8988T (cell line): ENCODE data around the gene INPP4B.

ENCODE experiments used
- DNase-seq: peaks from one replicate; pipeline ENCODE4 v3.0.0; 2011

Gene INPP4B

DNA sequence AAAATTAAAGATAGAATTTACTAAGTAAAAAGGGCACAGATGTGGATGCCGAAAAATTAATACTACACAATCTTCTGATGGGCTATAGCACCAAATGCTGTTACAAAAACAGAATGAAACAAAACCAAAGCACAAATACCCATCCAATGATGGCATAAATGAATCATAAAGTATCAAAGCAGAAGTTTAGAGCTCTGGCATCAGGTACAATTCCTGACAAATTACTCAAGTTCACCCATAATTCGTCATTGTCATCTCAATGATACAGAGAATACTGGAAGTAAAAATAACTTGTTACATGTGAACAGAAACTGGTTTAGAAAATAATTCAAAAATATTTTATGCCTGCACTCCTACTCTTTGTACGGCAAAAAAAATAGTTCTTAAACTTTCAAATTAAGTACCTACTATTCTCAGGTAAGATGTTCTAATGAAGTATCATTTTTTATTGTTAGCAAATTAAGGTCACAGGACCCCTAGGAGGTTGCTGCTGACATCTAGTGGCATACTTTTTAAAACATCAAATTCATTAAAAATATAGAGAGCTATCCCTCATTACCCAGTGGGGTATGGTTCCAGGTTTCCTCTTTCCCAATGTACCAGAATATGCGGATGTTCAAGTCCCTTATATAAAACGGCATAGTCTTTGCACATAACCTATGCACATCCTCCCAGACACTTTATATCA lies 126.1 kb downstream of the INPP4B start:
- no peak for DNase-seq

DNA sequence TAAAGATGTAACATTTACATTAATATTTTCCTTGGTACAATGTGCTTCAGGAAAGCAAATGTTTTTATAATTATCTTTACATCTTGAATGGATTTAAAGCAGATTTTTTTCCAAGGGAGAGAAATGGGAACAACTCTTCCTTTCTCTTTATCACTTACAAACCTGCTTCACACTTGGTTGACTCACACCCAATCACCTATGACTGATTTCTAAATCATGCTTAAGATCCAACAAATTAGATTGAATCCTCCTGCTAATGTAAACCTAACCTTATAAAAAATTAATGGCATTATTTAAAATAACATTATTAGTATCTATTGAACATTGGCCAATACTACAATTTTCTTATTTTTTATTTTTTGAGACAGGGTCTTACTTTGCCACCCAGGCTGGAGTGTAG lies 127.1 kb downstream of the INPP4B start:
- no peak for DNase-seq

DNA sequence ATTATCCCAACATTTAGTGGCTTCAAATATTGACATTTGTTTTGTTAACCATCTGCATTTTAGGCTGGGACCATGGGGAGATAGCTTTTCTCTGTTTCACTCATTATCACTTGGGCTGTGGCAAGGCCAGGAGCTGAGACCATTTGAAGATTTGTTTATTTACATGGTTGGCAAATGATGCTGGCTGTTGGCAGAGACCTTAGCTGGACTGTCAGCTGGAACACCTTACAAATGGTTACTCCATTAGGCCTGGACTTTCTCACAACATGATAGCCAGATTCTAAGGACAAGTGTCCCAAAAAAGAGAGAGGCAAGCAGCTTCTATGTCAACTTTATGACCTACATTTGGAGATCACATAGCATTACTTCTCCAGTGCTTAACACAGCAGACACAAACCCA lies 130.4 kb downstream of the INPP4B start:
- DNase-seq = no peak

DNA sequence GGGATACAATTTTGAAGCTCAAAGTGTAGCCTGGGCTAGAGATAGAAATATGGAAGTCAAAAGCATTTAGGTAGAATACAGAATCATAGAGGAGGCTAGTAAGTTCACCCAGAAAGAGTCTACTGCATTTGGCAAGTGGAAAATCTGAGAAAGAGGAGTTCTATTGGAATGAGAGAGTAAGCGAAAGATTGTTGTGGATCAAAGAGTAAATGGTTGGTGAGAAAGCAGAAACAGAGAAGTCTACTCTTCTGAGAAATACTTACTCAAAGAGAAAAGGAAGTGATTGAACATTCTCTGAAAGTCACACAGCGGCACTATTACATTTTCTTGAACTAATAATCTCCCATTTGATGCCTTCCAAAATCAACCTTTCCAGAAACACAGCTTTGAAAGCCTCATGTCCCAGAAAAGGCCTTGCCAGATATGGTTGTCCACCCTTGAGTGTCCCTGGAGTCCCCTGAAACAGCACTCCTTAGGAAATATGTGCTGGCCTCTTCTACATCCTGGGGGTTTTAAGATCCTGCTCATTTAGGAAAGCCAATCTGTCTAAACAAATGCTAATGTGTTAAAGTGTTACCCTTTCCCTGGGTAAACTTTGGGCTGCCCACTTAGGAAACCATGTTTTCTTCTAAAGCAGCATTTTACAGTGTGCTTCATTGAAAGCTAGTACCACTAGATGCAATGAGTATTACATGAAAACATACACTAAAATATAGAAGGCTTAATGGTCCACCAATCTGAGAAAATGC lies 132.6 kb downstream of the INPP4B start:
- no peak for DNase-seq

DNA sequence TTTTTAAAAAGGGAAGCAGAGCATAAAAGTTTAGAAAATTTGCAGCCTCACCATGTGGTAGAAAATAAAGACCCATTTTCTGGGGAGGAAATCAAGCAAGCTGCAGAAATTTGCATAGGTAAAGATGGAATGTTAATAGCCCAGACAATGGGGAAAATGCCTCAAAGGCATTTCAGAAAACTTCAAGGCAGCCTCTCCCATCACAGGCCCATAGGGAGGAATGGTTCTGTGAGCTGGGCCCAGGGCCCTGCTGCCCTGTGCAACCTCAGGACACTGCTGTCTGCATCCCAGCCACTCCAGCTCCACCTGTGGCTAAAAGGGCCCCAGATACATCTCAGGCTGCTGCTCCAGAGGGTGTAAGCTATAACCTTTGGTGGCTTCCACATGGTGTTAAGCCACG lies 137.9 kb downstream of the INPP4B start:
- DNase-seq = no peak

DNA sequence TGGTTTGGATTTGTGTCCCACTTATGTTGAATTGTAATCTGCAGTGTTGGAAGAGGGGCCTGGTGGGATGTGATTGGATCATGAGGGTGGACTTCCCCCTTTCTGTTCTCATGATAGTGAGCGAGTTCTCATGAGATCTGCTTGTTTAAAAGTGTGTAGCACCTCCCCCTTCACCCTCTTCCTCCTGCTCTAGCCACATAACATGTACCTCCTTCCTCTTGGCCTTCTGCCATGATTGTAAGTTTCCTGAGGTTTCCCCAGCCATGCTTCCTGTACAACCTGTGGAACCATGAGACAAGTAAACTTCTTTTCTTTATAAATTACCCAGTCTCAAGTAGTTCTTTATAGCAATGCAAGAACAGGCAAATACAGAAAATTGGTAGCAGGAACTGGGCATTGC lies 138.7 kb downstream of the INPP4B start:
- no peak for DNase-seq

DNA sequence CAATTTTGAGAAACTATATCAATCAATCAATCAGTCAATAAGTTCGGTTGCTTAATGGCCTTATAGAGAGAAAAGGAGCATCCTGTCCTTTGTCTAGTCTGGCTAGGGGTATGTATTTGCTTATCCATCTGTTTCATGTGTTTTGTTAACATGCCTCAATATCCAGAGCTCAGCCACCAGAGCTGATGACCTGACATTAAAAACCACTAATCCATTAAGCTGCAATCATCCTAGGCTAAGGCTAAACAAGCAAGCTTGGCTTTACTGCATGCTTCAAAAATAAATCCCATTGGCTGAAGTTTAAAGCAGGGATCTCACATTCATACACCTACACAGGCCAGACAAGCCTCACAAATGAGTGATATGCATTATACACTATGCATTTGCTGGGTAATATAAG lies 139.7 kb downstream of the INPP4B start:
- DNase-seq = no peak

DNA sequence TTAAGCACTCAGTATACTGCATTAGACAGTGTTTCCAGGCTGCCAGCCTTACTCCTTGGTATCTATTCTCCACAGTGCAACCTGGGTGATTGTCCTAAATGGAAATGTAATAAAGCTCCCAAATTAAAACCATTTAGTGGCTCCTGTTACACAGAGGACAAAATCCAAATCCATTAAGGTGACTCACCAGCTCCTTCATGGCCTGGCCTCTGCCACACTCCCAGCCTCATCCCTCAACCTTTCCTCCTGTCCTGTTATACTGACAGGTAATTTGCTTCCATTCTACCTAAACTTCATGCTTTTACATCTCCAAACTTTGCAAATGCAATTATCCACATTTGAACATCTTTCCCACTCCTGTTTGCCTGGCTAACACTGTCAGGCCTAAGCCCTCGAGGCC lies 140.3 kb downstream of the INPP4B start:
- no peak for DNase-seq

DNA sequence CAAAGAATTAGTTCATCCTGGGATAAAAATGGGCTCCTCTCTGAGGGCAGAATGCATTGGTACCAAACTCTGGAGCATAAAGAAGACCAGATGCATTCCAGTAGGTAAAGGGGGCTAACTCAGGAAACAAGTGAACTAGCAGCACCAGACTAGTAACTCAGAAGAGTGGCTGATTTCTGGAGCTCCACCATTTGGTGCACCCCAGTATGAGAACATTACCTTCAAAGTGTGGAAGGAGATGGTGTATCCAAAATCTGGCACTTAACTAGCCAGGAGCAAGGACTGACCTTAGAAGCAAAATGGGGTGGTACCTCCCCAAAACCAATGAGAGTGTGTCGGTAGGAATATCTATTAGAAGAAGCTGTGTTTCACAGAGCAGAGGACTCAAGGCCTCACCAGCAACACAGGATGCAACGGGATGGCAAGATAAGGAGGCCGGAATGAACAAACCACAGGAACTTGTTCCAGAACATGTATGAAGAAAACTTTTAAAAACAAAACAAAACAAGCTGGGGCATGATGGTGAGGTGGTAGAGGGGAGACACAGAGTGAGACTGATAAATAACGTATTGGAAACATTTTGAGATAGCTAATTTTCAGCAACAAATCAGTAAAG lies 142.3 kb downstream of the INPP4B start:
- DNase-seq = no peak

DNA sequence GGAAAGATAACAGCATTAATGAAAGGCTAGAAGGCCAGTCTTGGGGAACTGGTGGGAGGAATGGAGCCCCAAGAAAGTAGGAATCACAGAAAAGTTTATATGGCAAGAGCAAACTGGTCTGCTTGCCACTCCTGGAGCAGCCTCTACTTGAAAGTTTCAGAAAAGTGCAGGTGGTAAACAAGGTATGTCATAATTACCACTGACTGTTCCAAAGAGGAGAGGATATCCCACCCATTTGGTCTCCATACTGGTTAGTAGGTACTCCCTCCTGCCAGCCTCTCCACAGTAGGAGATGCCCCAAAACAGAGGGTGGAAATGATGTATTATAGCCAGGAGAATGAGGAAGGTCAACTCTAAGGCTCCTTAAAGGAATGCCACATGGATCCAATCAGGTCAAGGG lies 145.1 kb downstream of the INPP4B start:
- DNase-seq = no peak

DNA sequence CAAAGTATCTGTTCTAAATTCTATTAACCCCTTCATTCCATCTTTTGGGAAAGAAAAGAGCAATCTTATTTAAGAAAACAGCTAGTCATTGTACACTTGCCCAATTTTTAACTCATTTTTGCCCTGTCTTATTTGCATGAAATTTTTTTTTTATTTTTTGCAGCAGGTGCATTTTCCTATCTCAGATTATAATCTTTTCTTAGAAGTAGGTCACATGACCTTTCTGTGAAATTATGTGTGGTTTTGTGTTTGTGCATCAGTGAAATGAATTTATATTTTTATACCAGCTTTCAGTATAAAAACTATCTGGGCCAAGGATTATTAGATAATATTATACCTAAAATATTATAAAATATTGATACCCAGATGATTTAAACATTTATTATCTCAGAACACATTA lies 145.6 kb downstream of the INPP4B start:
- DNase-seq = no peak

DNA sequence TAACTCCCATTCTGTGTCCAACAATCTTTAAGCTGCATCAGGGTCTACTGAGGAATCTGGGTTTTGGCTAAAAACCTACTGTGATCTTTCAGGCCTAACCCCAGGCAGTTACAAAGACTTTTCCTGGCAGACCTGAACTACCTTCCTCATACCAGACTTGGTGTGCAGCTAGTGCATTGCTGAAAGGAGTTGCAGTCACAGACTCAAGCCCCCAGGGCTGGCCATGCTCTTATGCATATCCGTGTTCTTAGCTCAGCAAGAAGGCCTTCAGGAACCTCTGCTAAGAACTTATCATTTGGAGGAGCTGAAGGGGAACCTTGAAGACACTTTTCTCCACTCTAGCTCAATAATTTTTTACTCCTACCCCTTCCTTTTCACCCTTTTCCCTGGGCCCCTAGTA lies 147.5 kb downstream of the INPP4B start:
- DNase-seq = no peak

DNA sequence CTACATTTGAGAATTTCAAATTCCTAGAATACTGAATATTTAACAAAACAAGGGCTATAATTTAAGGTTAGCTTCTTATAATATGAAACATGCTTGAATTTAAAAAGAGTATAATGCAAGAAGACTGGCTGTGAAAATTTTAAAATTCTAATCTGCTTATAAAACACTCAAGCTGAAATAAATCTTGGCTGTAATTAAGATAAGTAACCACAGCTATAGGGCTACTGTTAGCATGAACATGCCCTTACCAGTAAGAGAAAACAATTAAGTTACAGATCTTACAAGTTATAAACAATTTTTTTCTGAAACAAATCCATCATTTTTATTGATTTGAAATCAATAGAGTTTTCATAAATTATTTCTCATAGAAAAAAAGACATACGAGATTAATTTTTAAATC lies 148.2 kb downstream of the INPP4B start:
- DNase-seq = no peak

DNA sequence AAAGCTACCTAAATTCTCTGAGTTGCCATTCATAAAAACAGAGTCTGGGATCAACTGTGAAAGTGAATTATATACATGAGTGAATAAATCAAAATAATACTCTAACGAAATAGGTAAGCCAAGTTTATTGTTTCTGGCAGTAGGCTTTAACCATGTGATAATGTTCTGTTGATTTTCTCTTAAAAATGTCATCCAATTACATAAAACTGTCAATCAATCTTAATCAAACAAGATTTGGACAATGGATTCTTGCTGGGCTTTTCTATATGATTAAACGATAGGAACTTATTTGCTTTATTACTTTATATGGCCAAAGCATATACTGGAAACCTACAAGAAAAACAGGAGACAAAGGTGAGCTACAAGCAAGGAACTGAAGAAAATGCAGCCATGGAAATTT lies 148.8 kb downstream of the INPP4B start:
- no peak for DNase-seq

DNA sequence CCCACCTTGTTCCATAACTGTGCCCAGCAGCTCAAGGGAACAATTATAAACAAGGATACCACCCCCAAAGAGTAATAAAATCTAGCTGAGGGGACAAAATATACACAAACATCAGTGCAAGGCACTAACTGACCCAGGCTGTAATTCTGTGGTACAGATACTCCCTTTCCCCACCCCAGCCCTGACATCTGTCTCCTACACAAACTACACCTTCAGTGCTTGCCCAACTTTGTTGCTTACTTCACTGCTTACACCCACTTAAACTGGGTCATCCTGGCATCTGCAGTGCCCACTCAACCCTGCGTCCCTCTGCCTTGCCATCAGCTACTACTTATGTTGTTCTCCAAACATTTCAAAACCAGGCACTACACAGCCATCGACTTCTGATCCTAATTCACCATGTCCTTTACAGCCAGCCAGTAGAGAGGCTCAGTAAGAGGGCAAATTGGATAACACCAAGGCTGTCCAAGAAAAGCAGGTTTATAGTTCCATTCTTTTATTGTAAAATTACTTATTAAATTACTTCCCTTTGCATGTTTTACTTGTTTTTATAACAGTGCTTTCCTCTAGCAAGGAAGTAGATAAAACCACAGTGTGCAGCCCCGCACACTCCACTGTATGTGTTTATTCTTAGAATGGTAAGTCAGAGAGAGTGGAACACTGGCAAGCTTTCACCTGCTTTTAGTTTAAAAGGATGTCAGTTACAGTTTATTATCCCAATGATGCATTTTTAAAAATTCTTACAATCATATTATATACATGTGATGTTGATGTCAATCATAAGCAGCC lies 149.6 kb downstream of the INPP4B start:
- no peak for DNase-seq

DNA sequence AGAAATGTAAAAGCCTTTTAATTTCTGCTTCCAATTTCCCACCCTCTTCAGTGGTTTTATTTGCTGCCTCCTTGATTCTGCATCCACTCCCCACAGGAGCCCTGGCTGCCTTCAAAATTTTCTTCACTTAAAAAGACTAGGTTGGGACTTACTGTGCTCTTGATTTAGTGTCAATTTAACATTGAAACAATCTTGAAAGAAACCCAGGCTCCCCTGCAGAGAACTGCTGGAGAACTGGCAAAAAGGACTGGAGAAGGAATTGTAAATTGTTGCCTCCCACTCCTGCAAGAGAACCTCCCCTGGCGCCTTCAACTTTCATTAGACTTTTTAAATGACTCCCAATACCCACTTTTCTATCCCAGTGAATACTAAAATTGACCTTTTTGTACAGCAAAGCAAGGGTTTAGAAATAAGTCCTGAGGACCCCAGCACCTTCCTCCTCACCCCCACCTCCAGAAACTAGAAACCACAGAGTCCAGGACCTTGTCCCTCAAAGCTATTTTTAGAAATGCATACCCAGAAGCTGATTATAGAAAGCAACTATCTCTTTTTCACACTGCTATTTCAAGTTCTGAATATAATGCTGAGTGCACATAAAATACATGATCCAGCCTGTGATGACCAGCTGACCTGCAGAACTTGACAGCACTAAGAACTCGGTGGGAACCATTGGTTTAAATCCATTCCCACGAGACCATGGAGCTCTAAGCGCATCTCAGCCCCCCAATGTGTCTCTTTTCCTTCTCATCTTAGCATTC lies 155.5 kb downstream of the INPP4B start:
- no peak for DNase-seq

DNA sequence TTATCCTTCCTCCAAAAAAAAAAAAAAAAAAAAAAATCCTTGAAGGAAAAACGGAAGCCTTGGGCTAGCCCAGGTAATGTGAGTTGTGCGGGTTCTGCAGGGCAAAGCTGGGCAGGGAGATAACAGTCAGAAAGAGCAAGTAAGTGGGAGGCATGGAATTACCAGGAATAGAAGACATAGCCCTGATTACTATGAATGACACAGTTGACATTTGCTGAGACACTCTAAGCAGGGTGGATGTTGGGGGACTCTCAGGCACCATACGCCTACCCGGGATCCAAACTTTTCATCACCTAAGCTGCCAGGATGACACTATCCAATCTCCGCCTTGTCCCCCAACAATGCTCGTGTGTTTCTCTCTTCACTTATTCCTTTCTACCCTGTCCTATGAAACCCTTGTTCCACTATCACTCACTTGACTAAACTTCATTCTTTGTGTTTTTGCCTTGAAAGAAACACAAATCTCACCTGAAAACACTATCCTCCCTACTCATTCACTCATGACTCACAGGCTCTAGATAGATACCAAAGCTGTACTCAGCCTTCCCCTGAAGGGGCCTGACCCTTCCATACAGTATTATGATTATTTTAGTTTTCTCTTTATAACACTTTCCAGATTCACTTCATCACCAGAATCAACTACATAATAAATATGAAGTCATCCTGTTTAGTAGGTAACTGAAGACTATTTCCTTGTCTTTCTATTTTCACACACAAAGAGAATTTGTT lies 158.4 kb downstream of the INPP4B start:
- DNase-seq = no peak

DNA sequence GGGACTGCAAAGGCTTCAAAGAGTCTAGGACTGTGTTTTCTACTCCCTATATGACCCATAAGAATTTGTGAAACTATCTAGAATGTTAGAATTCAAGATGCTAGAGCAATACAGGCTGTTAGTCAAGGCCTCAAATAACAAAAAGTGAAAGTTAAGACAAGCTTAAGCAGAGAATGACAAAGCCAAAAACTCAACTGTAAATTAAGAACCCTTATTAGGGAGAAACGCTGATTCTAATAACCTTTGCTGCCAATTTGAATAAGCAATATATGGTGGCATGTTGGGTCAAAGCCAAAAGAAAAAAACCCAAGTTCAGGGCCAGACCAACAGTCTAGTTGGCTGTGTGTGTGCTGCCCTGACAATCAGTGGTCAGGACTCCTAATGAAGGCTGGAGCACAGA lies 160.0 kb downstream of the INPP4B start:
- no peak for DNase-seq

DNA sequence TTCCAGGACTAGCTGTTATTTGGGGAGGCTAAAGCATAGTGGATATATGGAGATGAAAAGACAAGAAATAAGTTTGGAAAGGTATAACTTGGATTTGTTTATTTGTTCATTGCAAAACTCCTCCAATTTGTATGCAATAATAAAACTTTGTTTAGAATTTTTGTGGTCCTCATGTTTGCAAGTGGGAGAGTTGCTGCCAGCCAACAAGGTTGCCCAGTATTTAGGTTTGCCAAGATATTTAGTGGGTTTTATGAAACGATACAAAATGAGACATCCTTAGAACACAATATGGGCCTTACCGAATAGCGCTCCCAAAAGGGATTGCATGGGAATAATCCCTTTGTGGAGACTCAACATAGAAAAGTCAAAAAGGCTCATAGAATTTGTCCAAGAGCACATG lies 162.1 kb downstream of the INPP4B start:
- DNase-seq = no peak

DNA sequence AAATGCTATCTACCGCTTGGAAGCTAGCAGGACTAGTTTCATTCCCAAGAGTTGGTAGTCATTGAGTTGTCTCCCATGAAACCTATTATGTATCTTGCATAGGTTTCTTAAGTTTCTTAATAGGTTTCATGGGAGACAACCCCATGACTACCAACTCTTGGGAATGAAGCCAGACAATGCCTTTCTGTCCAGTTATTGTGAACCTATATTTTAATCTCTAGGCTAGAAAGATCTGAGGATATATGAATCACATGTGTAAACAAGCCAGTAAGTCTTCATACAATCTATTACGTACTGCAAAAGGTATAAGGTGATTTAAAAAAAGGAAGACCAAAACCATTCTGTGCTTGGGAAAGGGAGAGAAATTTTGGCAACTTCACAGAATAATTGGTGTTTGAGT lies 162.6 kb downstream of the INPP4B start:
- no peak for DNase-seq

DNA sequence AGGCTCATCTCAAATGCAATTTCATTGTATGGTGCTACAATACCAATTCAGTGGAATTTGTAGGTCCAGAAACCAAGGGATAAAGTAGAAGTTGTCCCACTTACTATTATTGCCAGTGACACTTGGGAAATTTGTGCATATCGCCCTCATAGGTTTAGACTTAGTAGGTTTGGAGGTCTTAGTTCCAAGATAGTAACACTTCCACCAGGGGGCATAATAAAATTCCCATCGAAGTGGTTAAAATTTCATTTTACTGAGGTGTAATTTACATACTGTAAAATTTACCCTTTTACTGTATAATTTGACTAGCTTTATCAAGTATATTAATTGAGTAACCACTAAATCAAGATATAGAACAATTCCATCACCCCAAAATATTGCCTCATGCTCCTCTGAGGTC lies 174.6 kb downstream of the INPP4B start:
- no peak for DNase-seq

DNA sequence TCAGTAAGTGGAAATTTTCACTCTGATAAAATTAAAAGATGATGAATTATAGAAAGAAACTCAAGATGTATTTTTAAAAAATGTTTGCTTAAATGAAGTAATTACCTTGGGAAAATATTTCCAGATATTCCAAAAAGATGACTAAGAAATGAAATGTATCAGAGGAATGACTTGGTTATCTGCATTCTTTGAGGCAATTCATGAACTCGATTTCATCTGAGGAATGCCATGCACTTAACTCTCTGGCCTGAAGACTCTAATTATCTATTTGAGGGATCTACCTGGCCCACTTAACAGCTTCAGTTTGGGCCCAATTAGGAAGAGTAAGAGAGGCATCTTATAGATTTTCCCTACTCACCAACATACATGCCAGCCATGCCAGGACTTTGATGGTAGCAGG lies 182.3 kb downstream of the INPP4B start:
- no peak for DNase-seq
